Measurements from ENCODE around the gene OLFM2. TPM values are rescaled to one million over a fixed set of nuclear protein-coding genes. Genes with fewer than 3 reads are reported as not detected.
"Not testable (repeated sequence)": the region's sequence is repeated elsewhere in the genome, so short reads cannot be mapped to it uniquely, and the experiment has no call there.

OLFM2 gene
- total RNA-seq, 2 experiments from 2014 or later, result 0.27 TPM; not detected in 1

- POLR2A ChIA-PET, result no interaction called here
- CTCF ChIA-PET, result interaction anchor here (0.6 kb wide), 2 partner anchors 151 to 355 kb away, joined by 3 read pairs; no protein-coding TSS in a partner anchor
Observed at GRCh38 chr19:9848060-9848459, 88.3 kb downstream of the OLFM2 start.

- CTCF ChIA-PET, result interaction anchor here (0.6 to 1.1 kb wide), 3 partner anchors 17 to 356 kb away, joined by 3 read pairs; no protein-coding TSS in a partner anchor
Observed at GRCh38 chr19:9847087-9847671, 89.1 kb downstream of the OLFM2 start.

GRCh38 chr19:9843626-9844273 lies 92.6 kb downstream of the OLFM2 start:
- CTCF ChIA-PET, POLR2A ChIA-PET: not testable (repeated sequence)

More at GRCh38 chr19:9847087-9847671, 89.1 kb downstream of the OLFM2 start:
- POLR2A ChIA-PET, result no interaction called here

- POLR2A ChIA-PET, result no interaction called here
Observed at GRCh38 chr19:9842834-9843625, 93.3 kb downstream of the OLFM2 start.

GRCh38 chr19:9839415-9839814 lies 96.9 kb downstream of the OLFM2 start:
- POLR2A ChIA-PET, result interaction anchor here (0.9 kb wide), 1 partner anchor 11 kb away, joined by 3 read pairs; no protein-coding TSS in a partner anchor
- CTCF ChIA-PET, result interaction anchor here (0.6 to 0.8 kb wide), 2 partner anchors 28 to 253 kb away, joined by 3 to 4 read pairs; no protein-coding TSS in a partner anchor

More at GRCh38 chr19:9842834-9843625, 93.3 kb downstream of the OLFM2 start:
- CTCF ChIA-PET, result no interaction called here

- CTCF ChIA-PET, result no interaction called here
Observed at GRCh38 chr19:9838324-9838723, 98.0 kb downstream of the OLFM2 start.

GRCh38 chr19:9836021-9836420 lies 100.3 kb downstream of the OLFM2 start:
- ChIA-PET CTCF (interaction anchor here (1.1 to 1.5 kb wide), 2 partner anchors 9 to 22 kb away, joined by 4 to 8 read pairs; partner anchors contain the start of gene UBL5), POLR2A (no interaction called here)

More at GRCh38 chr19:9838324-9838723, 98.0 kb downstream of the OLFM2 start:
- POLR2A ChIA-PET, result interaction anchor here (0.9 kb wide), 1 partner anchor 10 kb away, joined by 4 read pairs; no protein-coding TSS in a partner anchor

- POLR2A ChIA-PET, result interaction anchor here (1.5 kb wide), 1 partner anchor 17 kb away, joined by 5 read pairs; the partner anchor contains the start of gene FBXL12
Observed at GRCh38 chr19:9835507-9835949, 100.8 kb downstream of the OLFM2 start.

GRCh38 chr19:9834726-9835506 lies 101.4 kb downstream of the OLFM2 start, which contains the start of gene PIN1:
Gene PIN1, plus strand, starts transcription at chr19:9835318. Its CDS starts 27 bp downstream, at chr19:9835345.
- ChIA-PET POLR2A (interaction anchor here (0.5 to 1.5 kb wide), 2 partner anchors 16 to 437 kb away, joined by 4 to 5 read pairs; partner anchors contain the start of gene FBXL12), CTCF (interaction anchor here (0.5 to 1.5 kb wide), 7 partner anchors 8 to 1024 kb away, joined by 3 to 8 read pairs (median 3); partner anchors contain the start of gene UBL5)

More at GRCh38 chr19:9835507-9835949, 100.8 kb downstream of the OLFM2 start:
- CTCF ChIA-PET, result interaction anchor here (0.6 to 1.5 kb wide), 6 partner anchors 8 to 66 kb away, joined by 3 to 8 read pairs (median 4); partner anchors contain the start of gene UBL5

GRCh38 chr19:9834307-9834725 lies 102.0 kb downstream of the OLFM2 start:
- POLR2A ChIA-PET, result interaction anchor here (0.5 to 1.5 kb wide), 2 partner anchors 16 to 438 kb away, joined by 4 to 5 read pairs; partner anchors contain the start of gene FBXL12
- CTCF ChIA-PET, result interaction anchor here (1.2 kb wide), 1 partner anchor 26 kb away, joined by 3 read pairs; no protein-coding TSS in a partner anchor

- CTCF ChIA-PET, result no interaction called here
Observed at GRCh38 chr19:9828551-9829063, 107.7 kb downstream of the OLFM2 start.

GRCh38 chr19:9827289-9828238 lies 108.8 kb downstream of the OLFM2 start, which contains the start of gene UBL5:
Gene UBL5, plus strand, starts transcription at chr19:9827918. Its CDS starts 420 bp downstream, at chr19:9828338.
- POLR2A ChIA-PET, result interaction anchor here (0.6 to 1.1 kb wide), 4 partner anchors 11 to 202 kb away, joined by 3 to 4 read pairs (median 3); no protein-coding TSS in a partner anchor
- CTCF ChIA-PET, result interaction anchor here (0.9 to 1.8 kb wide), 2 partner anchors 8 to 18 kb away, joined by 4 to 8 read pairs; partner anchors contain the start of gene PIN1

More at GRCh38 chr19:9828551-9829063, 107.7 kb downstream of the OLFM2 start:
- POLR2A ChIA-PET, result interaction anchor here (0.6 to 1.1 kb wide), 4 partner anchors 10 to 150 kb away, joined by 3 to 6 read pairs (median 4); no protein-coding TSS in a partner anchor

- POLR2A ChIA-PET, result no interaction called here
- CTCF ChIA-PET, result no interaction called here
Observed at GRCh38 chr19:9823816-9824215, 112.5 kb downstream of the OLFM2 start.

GRCh38 chr19:9820034-9820433 lies 116.3 kb downstream of the OLFM2 start:
- CTCF ChIA-PET, result not testable (repeated sequence)

GRCh38 chr19:9819596-9819909 lies 116.8 kb downstream of the OLFM2 start:
- ChIA-PET CTCF (interaction anchor here (0.6 kb wide), 1 partner anchor 781 kb away, joined by 3 read pairs; no protein-coding TSS in a partner anchor), POLR2A (interaction anchor here (0.6 kb wide), 1 partner anchor 51 kb away, joined by 3 read pairs; the partner anchor contains the start of gene ZNF846)

More at GRCh38 chr19:9820034-9820433, 116.3 kb downstream of the OLFM2 start:
- POLR2A ChIA-PET, result not testable (repeated sequence)

All from activated CD8-positive, alpha-beta memory T cell treated with anti-CD3 and anti-CD28 coated beads for 36 hours (primary cell).